ENCODE measurements around the gene MAGEA10.

MAGEA10 gene

DNA sequence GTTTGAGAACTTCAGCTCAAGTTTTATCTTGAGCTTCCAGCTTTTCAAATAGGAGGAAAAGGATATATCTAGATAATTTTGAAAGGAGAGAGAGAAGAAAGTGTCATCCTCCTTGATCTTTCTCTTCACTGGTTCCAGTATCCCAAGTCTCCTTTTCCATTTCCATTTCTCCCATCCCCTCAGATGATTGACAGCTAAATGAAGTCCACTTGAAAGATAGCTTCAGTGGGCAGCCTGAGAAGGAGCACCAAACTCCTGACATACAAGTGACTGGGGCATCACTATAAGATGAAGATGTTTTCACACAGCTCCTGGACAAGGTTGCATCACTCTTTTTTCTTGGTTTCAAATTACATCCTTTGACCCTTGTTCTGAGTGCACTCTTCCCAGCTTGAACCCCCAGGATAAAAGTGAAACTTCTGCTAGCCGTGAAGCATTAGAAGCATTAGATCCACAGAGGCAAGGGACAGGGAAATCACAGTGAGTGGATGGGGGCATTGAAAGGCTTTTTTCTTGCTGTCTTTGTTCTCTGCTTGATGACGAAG lies 17.5 kb upstream of the MAGEA10 start:
- TF ChIP-seq, protein P1, sequence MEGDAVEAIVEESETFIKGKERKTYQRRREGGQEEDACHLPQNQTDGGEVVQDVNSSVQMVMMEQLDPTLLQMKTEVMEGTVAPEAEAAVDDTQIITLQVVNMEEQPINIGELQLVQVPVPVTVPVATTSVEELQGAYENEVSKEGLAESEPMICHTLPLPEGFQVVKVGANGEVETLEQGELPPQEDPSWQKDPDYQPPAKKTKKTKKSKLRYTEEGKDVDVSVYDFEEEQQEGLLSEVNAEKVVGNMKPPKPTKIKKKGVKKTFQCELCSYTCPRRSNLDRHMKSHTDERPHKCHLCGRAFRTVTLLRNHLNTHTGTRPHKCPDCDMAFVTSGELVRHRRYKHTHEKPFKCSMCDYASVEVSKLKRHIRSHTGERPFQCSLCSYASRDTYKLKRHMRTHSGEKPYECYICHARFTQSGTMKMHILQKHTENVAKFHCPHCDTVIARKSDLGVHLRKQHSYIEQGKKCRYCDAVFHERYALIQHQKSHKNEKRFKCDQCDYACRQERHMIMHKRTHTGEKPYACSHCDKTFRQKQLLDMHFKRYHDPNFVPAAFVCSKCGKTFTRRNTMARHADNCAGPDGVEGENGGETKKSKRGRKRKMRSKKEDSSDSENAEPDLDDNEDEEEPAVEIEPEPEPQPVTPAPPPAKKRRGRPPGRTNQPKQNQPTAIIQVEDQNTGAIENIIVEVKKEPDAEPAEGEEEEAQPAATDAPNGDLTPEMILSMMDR (IDR thresholded peaks at IDR 0.05; ENCODE audit: borderline replicate concordance, insufficient read depth, low read depth, low read length), result no peak

DNA sequence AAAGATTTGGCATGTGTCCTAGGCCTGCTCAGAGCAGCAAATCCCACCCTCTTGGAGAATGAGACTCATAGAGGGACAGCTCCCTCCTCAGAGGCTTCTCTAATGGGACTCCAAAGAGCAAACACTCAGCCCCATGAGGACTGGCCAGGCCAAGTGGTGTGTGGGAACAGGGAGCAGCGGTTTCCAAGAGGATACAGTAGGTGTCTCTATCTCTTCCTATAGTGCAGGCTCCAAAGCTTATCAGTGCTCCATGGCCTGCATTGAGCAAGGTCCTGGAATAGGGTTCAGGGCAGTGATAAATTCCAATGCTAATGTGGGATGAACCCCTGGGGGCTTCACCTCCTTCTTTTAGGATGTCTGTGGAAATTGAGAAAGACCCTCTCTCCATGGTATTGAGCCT lies 15.7 kb upstream of the MAGEA10 start:
- TF ChIP-seq, protein P1 (IDR thresholded peaks at IDR 0.05; ENCODE audit: borderline replicate concordance, insufficient read depth, low read depth, low read length), result no peak

More for the DNA sequence above, 17.5 kb upstream of the MAGEA10 start:
- no peak overlapping the region for H3K4me3 ChIP-seq (ENCODE audit: low read depth, low read length)

DNA sequence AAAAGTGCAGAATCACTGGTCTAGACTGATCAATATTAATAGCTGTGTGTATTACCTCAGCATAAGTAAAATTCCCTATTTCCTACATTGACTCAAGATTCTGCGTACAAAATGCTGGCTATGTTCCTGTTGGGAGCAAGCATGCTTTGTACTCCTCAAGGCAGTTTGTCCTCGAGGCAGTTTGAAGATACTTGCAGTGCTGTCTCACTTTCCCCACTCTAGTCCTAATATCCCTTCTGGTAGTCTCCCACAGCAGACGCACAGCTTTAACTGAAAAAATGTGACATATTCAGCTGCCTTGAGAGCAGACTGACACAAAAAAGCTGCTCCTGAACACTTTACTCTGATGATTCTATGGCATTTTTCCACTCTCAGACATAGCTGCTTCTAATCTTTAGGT lies 12.9 kb upstream of the MAGEA10 start:
- TF ChIP-seq, protein P1 (IDR thresholded peaks at IDR 0.05; ENCODE audit: borderline replicate concordance, insufficient read depth, low read depth, low read length), result no peak
- no peak overlapping the region for H3K4me3 ChIP-seq (ENCODE audit: low read depth, low read length)

More for the DNA sequence above, 15.7 kb upstream of the MAGEA10 start:
- no peak overlapping the region for H3K4me3 ChIP-seq (ENCODE audit: low read depth, low read length)

DNA sequence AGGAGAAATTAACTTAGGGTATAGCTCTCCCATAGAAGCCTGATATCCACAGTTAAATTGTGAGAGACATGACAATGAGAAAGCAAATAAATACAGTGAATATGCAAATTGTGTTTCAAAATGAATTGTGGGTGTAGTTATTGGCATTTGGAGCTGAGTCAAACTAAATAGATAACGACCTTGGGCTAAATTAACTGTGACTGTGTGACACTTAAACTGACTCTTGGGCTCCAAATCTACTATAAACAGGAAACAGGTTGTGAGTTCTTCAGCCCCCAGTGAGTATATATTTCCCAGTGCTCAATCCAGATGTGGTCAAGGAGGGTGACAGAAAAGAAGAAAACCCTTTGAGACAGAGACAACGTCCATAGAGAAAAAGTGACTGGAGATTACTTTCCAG lies 11.3 kb upstream of the MAGEA10 start:
- TF ChIP-seq, protein P1 (IDR thresholded peaks at IDR 0.05; ENCODE audit: borderline replicate concordance, insufficient read depth, low read depth, low read length), result no peak
- H3K4me3 ChIP-seq (ENCODE audit: low read depth, low read length), result no peak overlapping the region

DNA sequence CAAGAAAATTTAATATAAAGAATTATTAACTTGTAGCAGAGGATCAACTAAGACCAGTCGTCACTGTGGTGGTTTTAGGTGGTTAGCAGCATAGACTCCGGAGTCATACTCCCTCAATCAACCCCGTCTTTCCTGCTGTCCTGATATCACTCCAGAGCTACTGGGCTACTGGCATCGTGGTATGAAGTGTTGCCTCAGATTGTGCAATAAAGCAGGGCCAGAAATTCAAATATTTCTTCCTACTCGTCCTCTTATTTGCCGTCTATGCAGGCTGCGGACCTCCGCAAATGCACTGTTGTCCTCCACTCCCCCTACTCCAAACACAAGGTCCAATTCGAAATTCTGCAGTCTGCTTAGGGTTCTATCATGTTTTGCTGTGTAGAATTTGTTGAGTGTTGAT lies 1.2 kb upstream of the MAGEA10 start:
- H3K4me3 ChIP-seq (ENCODE audit: low read depth, low read length), result no peak overlapping the region
- TF ChIP-seq, protein P1 (IDR thresholded peaks at IDR 0.05; ENCODE audit: borderline replicate concordance, insufficient read depth, low read depth, low read length), result no peak

DNA sequence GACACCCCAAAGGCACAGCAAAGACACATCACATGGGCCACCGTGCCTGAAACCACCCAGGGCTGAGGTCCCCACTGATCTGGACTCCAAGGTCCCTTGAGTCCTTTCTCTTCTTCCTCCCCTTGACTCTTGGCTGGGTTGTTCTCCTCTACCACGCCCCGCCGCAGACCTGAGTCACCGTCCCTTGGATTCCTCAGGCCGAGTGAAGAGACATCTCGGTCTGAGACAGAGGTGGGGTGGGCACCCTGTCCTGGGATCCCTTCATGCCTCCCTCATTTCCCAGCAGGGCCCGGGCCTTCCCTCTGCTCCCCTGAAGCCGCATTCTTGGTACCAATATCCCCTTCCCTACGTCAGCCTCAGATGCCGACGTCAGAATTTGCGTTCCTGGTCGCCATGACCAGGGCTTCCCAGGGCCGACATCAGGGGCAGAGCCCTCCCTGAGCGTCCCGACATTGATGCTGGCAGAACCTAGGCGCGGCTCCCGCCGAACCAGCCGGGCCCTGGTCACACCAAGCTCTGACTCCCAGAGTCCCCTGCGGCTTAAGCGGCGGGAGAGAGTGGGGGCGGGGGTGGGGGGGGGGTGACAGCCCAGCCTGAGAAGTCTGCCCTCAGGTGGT lies 498 bp downstream of the MAGEA10 start:
- TF ChIP-seq, protein P1 (IDR thresholded peaks at IDR 0.05; ENCODE audit: borderline replicate concordance, insufficient read depth, low read depth, low read length), result no peak
- H3K4me3 ChIP-seq (ENCODE audit: low read depth, low read length), result no peak overlapping the region

DNA sequence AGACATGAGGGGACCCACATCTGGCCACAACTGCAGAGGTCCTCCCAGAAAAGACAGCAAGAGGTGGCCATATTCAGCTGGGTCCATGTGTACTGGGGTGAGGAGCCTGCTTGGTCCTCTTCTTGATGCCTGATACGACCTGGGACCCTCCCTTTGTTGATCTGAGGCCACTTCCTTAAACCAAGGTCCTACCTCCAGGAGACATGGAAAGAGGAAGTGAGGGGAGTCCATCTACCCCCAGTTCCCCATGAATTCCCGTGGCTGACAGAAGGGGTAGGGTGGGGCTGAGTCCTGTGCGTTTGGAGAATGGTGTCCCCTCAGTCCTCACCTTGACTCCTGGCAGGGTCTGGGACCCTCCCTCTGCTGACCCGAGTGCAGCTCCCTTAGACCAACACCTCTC lies 2.1 kb downstream of the MAGEA10 start:
- TF ChIP-seq, protein P1 (IDR thresholded peaks at IDR 0.05; ENCODE audit: borderline replicate concordance, insufficient read depth, low read depth, low read length), result no peak

More for the DNA sequence above, 2.1 kb downstream of the MAGEA10 start:
- H3K4me3 ChIP-seq (ENCODE audit: low read depth, low read length), result no peak overlapping the region

All from GM12875 (cell line).